Measurements from ENCODE around the gene SNRPA. TPM values are rescaled to one million over a fixed set of nuclear protein-coding genes. Genes with fewer than 3 reads are reported as not detected.
A peak's percentile ranks its signal among the peaks of the same experiment; 100 is the strongest.
"Not testable (repeated sequence)": the region's sequence is repeated elsewhere in the genome, so short reads cannot be mapped to it uniquely, and the experiment has no call there.

Gene SNRPA
- total and polyA plus RNA-seq, 2 donors, result 58.4 to 60.9 TPM

- no peak overlapping the region for H3K4me3 ChIP-seq (ENCODE audit: low read length in 2 of 2)
- no peak for DNase-seq (ENCODE audit: low read depth in 6 of 9, low spot score in 9 of 9)
- peaks cover 73 to 88% of the 10 kb centered on the region in 2 donors for H3K36me3 ChIP-seq (ENCODE audit: control insufficient read depth in 2 of 2, insufficient read depth in 2 of 2, low read length in 1 of 2)
- H3K4me1 ChIP-seq (ENCODE audit: control insufficient read depth in 2 of 2, insufficient read depth in 2 of 2, low read length in 2 of 2), result peaks cover 3 to 11% of the 10 kb centered on the region in 2 donors
- no peak overlapping the region for H3K27ac ChIP-seq (ENCODE audit: low read depth in 1 of 2, low read length in 1 of 2)
- WGBS, result 96% methylated on average over 10 of the region's 10 CpGs
- no peaks in the 10 kb centered on the region for H3K9me3 ChIP-seq (ENCODE audit: control insufficient read depth in 2 of 2, insufficient read depth in 1 of 2, low read length in 1 of 2)
- no peaks in the 10 kb centered on the region for H3K27me3 ChIP-seq (ENCODE audit: control insufficient read depth in 2 of 2, insufficient read depth in 1 of 2, low read length in 1 of 2)
Measured at GRCh38 chr19:40763963-40764362, 13.0 kb downstream of the SNRPA start.

GRCh38 chr19:40766385-40766784, 15.4 kb downstream of the SNRPA start:
- H3K4me1 ChIP-seq (ENCODE audit: control insufficient read depth in 2 of 2, insufficient read depth in 2 of 2, low read length in 2 of 2), result peaks cover 3 to 11% of the 10 kb centered on the region in 2 donors
- peaks cover 50 to 64% of the 10 kb centered on the region in 2 donors for H3K36me3 ChIP-seq (ENCODE audit: control insufficient read depth in 2 of 2, insufficient read depth in 2 of 2, low read length in 1 of 2)
- H3K9me3 ChIP-seq (ENCODE audit: control insufficient read depth in 2 of 2, insufficient read depth in 1 of 2, low read length in 1 of 2); H3K27me3 ChIP-seq (ENCODE audit: control insufficient read depth in 2 of 2, insufficient read depth in 1 of 2, low read length in 1 of 2); DNase-seq (ENCODE audit: low read depth in 6 of 9, low spot score in 9 of 9); H3K4me3 ChIP-seq (ENCODE audit: low read length in 2 of 2); H3K27ac ChIP-seq (ENCODE audit: low read depth in 1 of 2, low read length in 1 of 2): not testable (repeated sequence)
- 98% methylated on average over 13 of the region's 13 CpGs for WGBS

GRCh38 chr19:40768869-40769268, 17.9 kb downstream of the SNRPA start:
- Histone ChIP-seq H3K36me3 (ENCODE audit: control insufficient read depth in 2 of 2, insufficient read depth in 2 of 2, low read length in 1 of 2) (peaks cover 25 to 39% of the 10 kb centered on the region in 2 donors), H3K27me3 (ENCODE audit: control insufficient read depth in 2 of 2, insufficient read depth in 1 of 2, low read length in 1 of 2) (no peaks in the 10 kb centered on the region), H3K4me3 (ENCODE audit: low read length in 2 of 2) (no peak overlapping the region), H3K9me3 (ENCODE audit: control insufficient read depth in 2 of 2, insufficient read depth in 1 of 2, low read length in 1 of 2) (peaks cover 0 to 4% of the 10 kb centered on the region in 2 donors), H3K4me1 (ENCODE audit: control insufficient read depth in 2 of 2, insufficient read depth in 2 of 2, low read length in 2 of 2) (peaks cover 3 to 11% of the 10 kb centered on the region in 2 donors), H3K27ac (ENCODE audit: low read depth in 1 of 2, low read length in 1 of 2) (no peak overlapping the region)
- 94% methylated on average over 5 of the region's 5 CpGs for WGBS
- DNase-seq (ENCODE audit: low read depth in 6 of 9, low spot score in 9 of 9), result no peak

GRCh38 chr19:40771101-40771862, 20.3 kb downstream of the SNRPA start:
- H3K27me3 ChIP-seq (ENCODE audit: control insufficient read depth in 2 of 2, insufficient read depth in 1 of 2, low read length in 1 of 2); DNase-seq (ENCODE audit: low read depth in 6 of 9, low spot score in 9 of 9); H3K4me1 ChIP-seq (ENCODE audit: control insufficient read depth in 2 of 2, insufficient read depth in 2 of 2, low read length in 2 of 2); H3K4me3 ChIP-seq (ENCODE audit: low read length in 2 of 2); H3K27ac ChIP-seq (ENCODE audit: low read depth in 1 of 2, low read length in 1 of 2); H3K9me3 ChIP-seq (ENCODE audit: control insufficient read depth in 2 of 2, insufficient read depth in 1 of 2, low read length in 1 of 2): not testable (repeated sequence)
- H3K36me3 ChIP-seq (ENCODE audit: control insufficient read depth in 2 of 2, insufficient read depth in 2 of 2, low read length in 1 of 2), result peaks cover under 1 to 15% of the 10 kb centered on the region in 2 donors
- WGBS, result 97% methylated on average over 10 of the region's 10 CpGs

GRCh38 chr19:40774916-40775631, 24.1 kb downstream of the SNRPA start, which contains the start of gene MIA:
Gene MIA, plus strand, starts transcription at chr19:40775521. Its CDS starts 22 bp downstream, at chr19:40775543.
- Histone ChIP-seq H3K27ac (ENCODE audit: low read depth in 1 of 2, low read length in 1 of 2) (no peak within 1 kb of the TSS), H3K4me1 (ENCODE audit: control insufficient read depth in 2 of 2, insufficient read depth in 2 of 2, low read length in 2 of 2) (peaks cover 12 to 25% of the 10 kb centered on the region in 2 donors), H3K27me3 (ENCODE audit: control insufficient read depth in 2 of 2, insufficient read depth in 1 of 2, low read length in 1 of 2) (no peaks in the 10 kb centered on the region), H3K36me3 (ENCODE audit: control insufficient read depth in 2 of 2, insufficient read depth in 2 of 2, low read length in 1 of 2) (peaks cover under 1 to 2% of the 10 kb centered on the region in 2 donors), H3K9me3 (ENCODE audit: control insufficient read depth in 2 of 2, insufficient read depth in 1 of 2, low read length in 1 of 2) (peaks cover 0 to 4% of the 10 kb centered on the region in 2 donors), H3K4me3 (ENCODE audit: low read length in 2 of 2) (no peak within 1 kb of the TSS)
- DNase-seq (ENCODE audit: low read depth in 6 of 9, low spot score in 9 of 9), result no peak
- 90% methylated on average over 9 of the region's 9 CpGs for WGBS

- WGBS, result 97% methylated on average over 10 of the region's 10 CpGs
- no peak for DNase-seq (ENCODE audit: low read depth in 6 of 9, low spot score in 9 of 9)
- Histone ChIP-seq H3K36me3 (ENCODE audit: control insufficient read depth in 2 of 2, insufficient read depth in 2 of 2, low read length in 1 of 2) (peaks cover 3 to 4% of the 10 kb centered on the region in 2 donors), H3K4me1 (ENCODE audit: control insufficient read depth in 2 of 2, insufficient read depth in 2 of 2, low read length in 2 of 2) (peaks cover 12 to 25% of the 10 kb centered on the region in 2 donors), H3K9me3 (ENCODE audit: control insufficient read depth in 2 of 2, insufficient read depth in 1 of 2, low read length in 1 of 2) (peaks cover 0 to 4% of the 10 kb centered on the region in 2 donors), H3K27me3 (ENCODE audit: control insufficient read depth in 2 of 2, insufficient read depth in 1 of 2, low read length in 1 of 2) (no peaks in the 10 kb centered on the region), H3K4me3 (ENCODE audit: low read length in 2 of 2) (no peak overlapping the region), H3K27ac (ENCODE audit: low read depth in 1 of 2, low read length in 1 of 2) (no peak overlapping the region)
Measured at GRCh38 chr19:40775632-40776022, 24.6 kb downstream of the SNRPA start.

GRCh38 chr19:40776364-40776763, 25.4 kb downstream of the SNRPA start:
- Histone ChIP-seq H3K27me3 (ENCODE audit: control insufficient read depth in 2 of 2, insufficient read depth in 1 of 2, low read length in 1 of 2) (no peaks in the 10 kb centered on the region), H3K36me3 (ENCODE audit: control insufficient read depth in 2 of 2, insufficient read depth in 2 of 2, low read length in 1 of 2) (peaks cover 4 to 6% of the 10 kb centered on the region in 2 donors), H3K4me1 (ENCODE audit: control insufficient read depth in 2 of 2, insufficient read depth in 2 of 2, low read length in 2 of 2) (peaks cover 12 to 25% of the 10 kb centered on the region in 2 donors), H3K27ac (ENCODE audit: low read depth in 1 of 2, low read length in 1 of 2) (peak overlapping the region in 1 of 2 donors; percentile 100), H3K4me3 (ENCODE audit: low read length in 2 of 2) (no peak overlapping the region), H3K9me3 (ENCODE audit: control insufficient read depth in 2 of 2, insufficient read depth in 1 of 2, low read length in 1 of 2) (peaks cover 0 to 4% of the 10 kb centered on the region in 2 donors)
- 84% methylated on average over 7 of the region's 7 CpGs for WGBS
- no peak for DNase-seq (ENCODE audit: low read depth in 6 of 9, low spot score in 9 of 9)

- DNase-seq (ENCODE audit: low read depth in 6 of 9, low spot score in 9 of 9), result peak; percentile 85 to 98 (median 96)
- Histone ChIP-seq H3K4me3 (ENCODE audit: low read length in 2 of 2) (peak overlapping the region; percentile 64 to 97), H3K36me3 (ENCODE audit: control insufficient read depth in 2 of 2, insufficient read depth in 2 of 2, low read length in 1 of 2) (peaks cover 4 to 9% of the 10 kb centered on the region in 2 donors), H3K27ac (ENCODE audit: low read depth in 1 of 2, low read length in 1 of 2) (peak overlapping the region; percentile 99 to 100), H3K4me1 (ENCODE audit: control insufficient read depth in 2 of 2, insufficient read depth in 2 of 2, low read length in 2 of 2) (peaks cover 12 to 25% of the 10 kb centered on the region in 2 donors), H3K27me3 (ENCODE audit: control insufficient read depth in 2 of 2, insufficient read depth in 1 of 2, low read length in 1 of 2) (no peaks in the 10 kb centered on the region), H3K9me3 (ENCODE audit: control insufficient read depth in 2 of 2, insufficient read depth in 1 of 2, low read length in 1 of 2) (no peaks in the 10 kb centered on the region)
- WGBS, result 10% methylated on average over 13 of the region's 13 CpGs
Measured at GRCh38 chr19:40776932-40777644, 26.1 kb downstream of the SNRPA start.
